WERI-Rb-1 (cell line): ENCODE results near the gene ACAD11.
"Not testable (repeated sequence)": the region's sequence is repeated elsewhere in the genome, so short reads cannot be mapped to it uniquely, and the experiment has no call there.

Experiments used
- DNase-seq: peaks from one replicate; pipeline ENCODE4 v3.0.0-alpha.2; 2020
- H3K27ac ChIP-seq: fragments of 250-450 bp; sonication (Bioruptor Pico); 2 replicates; pipeline ENCODE4 v1.5.1; 2020; ENCODE audit warnings: mild to moderate bottlenecking, moderate library complexity
- H3K27me3 ChIP-seq: fragments of 250-450 bp; sonication (Bioruptor Pico); 2 replicates; pipeline ENCODE4 v1.5.1; 2021; ENCODE audit warnings: mild to moderate bottlenecking, low read depth, moderate library complexity; ENCODE audit not compliant: insufficient read depth, severe bottlenecking
- H3K36me3 ChIP-seq: fragments of 250-450 bp; sonication (Bioruptor Pico); 2 replicates; pipeline ENCODE4 v1.5.1; 2020; ENCODE audit warnings: mild to moderate bottlenecking, moderate library complexity
- H3K4me3 ChIP-seq: 2 replicates; pipeline ENCODE4 v1.5.1; 2011; ENCODE audit warnings: low read depth, mild to moderate bottlenecking, control low read depth, low read length
- H3K9me3 ChIP-seq: fragments of 250-450 bp; sonication (Bioruptor Pico); 2 replicates; pipeline ENCODE4 v1.5.1; 2021; ENCODE audit warnings: mild to moderate bottlenecking, moderate library complexity; ENCODE audit not compliant: severe bottlenecking
- CTCF ChIP-seq: IDR thresholded peaks from 2 replicates; pipeline ENCODE4 v1.5.1; 2011; ENCODE audit warnings: low read depth, mild to moderate bottlenecking, control low read depth, inconsistent platforms, low read length

ACAD11 gene

GRCh38 chr3:132650153-132650552 lies 9.5 kb downstream of the ACAD11 start:
- Histone ChIP-seq H3K27ac (no peak overlapping the region), H3K4me3 (no peak overlapping the region), H3K36me3 (no peaks in the 10 kb centered on the region), H3K9me3 (no peaks in the 10 kb centered on the region), H3K27me3 (no peaks in the 10 kb centered on the region)
- DNase-seq, result no peak
- TF ChIP-seq CTCF, result no peak

GRCh38 chr3:132645058-132645457 lies 14.6 kb downstream of the ACAD11 start:
- no peak overlapping the region for H3K4me3 ChIP-seq
- no peaks in the 10 kb centered on the region for H3K36me3 ChIP-seq
- no peaks in the 10 kb centered on the region for H3K27me3 ChIP-seq
- DNase-seq, result no peak
- no peaks in the 10 kb centered on the region for H3K9me3 ChIP-seq
- no peak for TF ChIP-seq CTCF
- no peak overlapping the region for H3K27ac ChIP-seq

- DNase-seq, result no peak
- Histone ChIP-seq H3K9me3 (no peaks in the 10 kb centered on the region), H3K27ac (no peak overlapping the region), H3K4me3 (no peak overlapping the region), H3K27me3 (no peaks in the 10 kb centered on the region), H3K36me3 (peaks cover 3% of the 10 kb centered on the region; the same call in 1 of the 2 replicates)
- TF ChIP-seq CTCF, result no peak
Observed at GRCh38 chr3:132643366-132643765, 16.2 kb downstream of the ACAD11 start.

GRCh38 chr3:132642539-132642847 lies 17.1 kb downstream of the ACAD11 start:
- TF ChIP-seq CTCF, result no peak
- H3K4me3 ChIP-seq, result no peak overlapping the region
- H3K36me3 ChIP-seq, result peaks cover 3% of the 10 kb centered on the region; the same call in 1 of the 2 replicates
- no peak overlapping the region for H3K27ac ChIP-seq
- H3K27me3 ChIP-seq, result no peaks in the 10 kb centered on the region
- no peaks in the 10 kb centered on the region for H3K9me3 ChIP-seq
- no peak for DNase-seq

- DNase-seq, result no peak
- Histone ChIP-seq H3K9me3 (no peaks in the 10 kb centered on the region), H3K27ac (no peak overlapping the region), H3K4me3 (no peak overlapping the region), H3K36me3 (peaks cover 3% of the 10 kb centered on the region; the same call in 1 of the 2 replicates), H3K27me3 (no peaks in the 10 kb centered on the region)
- TF ChIP-seq CTCF, result 0 out of 2 replicates have a peak, but pooled peaks have one; percentile 19
Observed at GRCh38 chr3:132641837-132642538, 17.6 kb downstream of the ACAD11 start.

- H3K27ac ChIP-seq, H3K4me3 ChIP-seq, H3K27me3 ChIP-seq, H3K9me3 ChIP-seq, H3K36me3 ChIP-seq, DNase-seq: not testable (repeated sequence)
Observed at GRCh38 chr3:132641427-132641826, 18.2 kb downstream of the ACAD11 start.
